GM18526 (cell line): Measurements from ENCODE around the gene IGSF3.

Experiments
- POLR2A ChIP-seq: IDR thresholded peaks from 3 replicates; pipeline ENCODE4 v1.6.1; 2011; ENCODE audit not compliant: insufficient read length; ENCODE audit errors: extremely low read depth

Gene IGSF3

DNA sequence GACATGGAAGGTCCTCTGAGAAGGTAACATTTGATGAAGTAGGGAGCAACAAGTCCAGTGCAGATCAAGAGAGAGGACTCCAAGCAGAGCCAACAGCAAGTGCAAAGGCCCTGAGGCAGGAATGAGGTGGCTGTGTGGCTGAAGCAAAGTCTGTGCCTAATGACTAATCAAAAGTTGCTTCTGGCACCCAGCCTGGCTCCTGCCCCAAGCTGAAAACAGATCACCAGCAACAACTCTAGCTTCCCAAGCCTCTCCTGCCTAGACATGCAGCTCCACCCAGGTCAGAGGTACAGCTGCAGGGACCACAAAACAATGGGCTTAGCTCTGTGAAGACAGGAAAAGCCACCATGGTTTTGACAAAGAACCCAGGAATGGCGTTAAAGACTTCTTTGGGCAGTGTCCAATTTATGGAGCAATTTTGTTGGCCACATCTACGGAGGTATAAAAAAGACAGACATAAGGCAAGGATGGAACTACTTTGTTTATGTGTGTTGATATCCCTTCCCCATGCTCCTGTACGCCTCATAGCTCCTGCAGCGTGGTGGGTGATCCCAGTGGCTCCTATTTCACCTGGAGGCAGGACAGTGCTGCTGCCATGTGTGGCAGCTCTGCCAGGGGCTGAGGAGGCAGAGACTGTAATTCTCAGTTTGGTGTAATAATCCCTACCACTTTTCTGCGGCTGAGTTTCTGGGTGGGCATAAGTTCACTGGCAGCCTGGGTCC, 26.4 kb upstream of the IGSF3 start:
- TF ChIP-seq POLR2A = no peak

DNA sequence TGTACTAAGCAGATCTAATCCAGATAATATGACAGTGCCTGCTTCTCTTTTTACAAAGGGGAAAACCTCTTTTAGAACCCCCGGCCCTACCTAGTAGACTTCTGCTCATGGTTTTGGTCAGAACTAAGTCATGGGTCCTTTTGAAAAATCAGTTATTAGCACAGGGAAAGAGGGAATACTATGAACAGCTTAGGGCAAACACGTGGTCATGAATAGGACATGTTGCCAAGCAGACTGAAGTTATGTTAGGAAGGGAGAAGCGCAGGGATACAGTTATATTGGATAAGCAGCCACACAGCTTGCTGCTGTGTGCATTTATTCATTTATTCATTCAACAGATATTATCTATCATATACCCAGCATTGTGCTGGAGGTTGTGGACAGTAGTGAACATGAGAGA, 25.3 kb upstream of the IGSF3 start:
- TF ChIP-seq POLR2A = no peak

DNA sequence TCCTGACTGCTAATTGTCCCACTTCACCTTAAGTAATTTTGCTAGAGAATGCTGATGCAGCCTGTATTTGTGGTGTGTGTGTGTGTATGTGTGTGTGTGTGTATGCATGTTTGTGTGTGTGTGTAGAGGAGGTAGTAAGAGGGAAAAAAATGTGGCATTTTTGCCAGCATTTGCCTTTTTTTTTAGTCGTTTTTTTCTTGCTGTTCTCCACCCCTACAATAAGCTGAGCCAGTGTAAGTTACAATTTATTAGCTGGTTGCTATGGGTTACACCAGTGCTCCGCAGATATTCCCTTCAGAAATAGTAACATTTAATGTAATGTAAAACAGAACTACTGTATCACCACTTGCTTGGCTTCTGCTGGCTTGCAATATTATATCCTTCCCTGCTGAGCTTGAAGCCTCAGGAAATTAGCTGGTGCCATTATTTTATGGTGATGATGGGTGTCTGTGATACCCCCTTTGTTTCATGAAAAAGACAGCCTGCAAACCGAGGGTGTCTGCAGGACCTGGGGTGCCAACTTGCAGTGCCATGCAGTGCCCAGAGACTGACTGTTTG, 23.4 kb upstream of the IGSF3 start:
- no peak for TF ChIP-seq POLR2A

DNA sequence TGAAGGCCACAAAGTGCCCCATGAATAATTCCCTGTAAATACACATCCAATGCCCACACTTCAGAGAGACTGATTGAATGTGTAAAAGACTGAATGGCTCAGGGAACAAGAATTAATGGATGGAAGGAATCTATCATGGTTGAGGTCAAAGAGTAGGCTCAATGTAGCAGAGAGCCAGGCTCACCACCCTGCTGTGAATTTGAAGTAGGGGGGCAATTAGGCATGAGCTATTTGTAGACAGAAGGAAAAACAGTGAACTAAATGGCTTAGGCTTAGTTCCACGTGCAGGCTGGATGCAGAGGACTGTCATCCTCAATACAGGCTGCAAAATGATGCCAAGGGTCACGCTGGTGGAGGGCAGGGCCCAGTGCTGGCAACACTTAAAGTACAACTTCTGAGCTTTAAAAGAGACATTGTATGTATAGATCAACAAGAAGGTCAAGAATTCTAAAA, 22.9 kb upstream of the IGSF3 start:
- no peak for TF ChIP-seq POLR2A

DNA sequence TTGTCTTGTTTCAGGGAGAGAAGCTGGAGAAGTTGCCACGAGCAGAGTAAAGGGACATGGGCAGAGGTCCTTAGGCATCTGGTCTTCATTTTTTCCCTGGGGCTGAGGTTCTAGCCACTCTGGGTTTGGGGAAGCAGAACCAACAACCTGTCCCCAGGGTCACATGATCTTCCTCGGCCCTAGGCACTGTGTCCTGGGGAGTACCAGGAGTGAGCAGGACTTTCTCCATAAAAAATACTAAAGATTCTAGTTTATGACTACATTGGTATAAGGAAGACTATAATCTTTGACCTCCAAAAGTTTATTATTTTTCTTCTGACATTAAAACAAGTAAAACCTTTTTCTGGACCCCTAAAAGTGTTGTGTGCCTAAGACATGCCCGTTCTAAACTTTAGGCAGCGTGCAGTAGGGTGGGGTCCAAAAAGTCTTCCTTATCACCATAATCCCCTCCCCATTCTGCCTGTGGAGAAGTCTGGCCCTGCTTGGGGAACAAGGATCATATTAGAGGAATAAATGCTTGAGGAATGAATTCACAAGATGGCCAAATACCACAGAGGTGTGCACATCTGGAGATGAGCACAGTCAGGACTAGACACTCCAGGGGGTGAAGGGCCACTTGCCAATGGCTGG, 19.3 kb upstream of the IGSF3 start:
- no peak for TF ChIP-seq POLR2A

DNA sequence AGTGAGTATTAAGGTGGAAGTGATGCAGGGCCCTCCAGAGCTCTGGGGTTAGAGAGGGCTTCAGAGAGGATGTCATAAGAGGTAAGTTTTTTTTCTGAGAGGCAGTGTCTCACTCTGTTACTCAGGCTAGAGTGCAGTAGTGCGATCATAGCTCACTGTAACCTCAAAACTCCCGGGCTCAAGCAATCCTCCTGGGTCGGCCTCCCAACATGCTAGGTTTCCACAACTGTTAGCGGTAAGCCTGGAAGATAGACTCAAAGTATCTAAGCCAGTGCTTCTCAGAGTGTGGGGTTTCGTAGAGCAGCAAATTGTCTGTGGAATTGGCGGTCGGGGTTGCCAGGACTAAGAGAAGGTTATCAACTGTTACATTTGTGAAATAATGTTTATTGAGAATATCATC, 18.6 kb upstream of the IGSF3 start:
- TF ChIP-seq POLR2A = no peak

DNA sequence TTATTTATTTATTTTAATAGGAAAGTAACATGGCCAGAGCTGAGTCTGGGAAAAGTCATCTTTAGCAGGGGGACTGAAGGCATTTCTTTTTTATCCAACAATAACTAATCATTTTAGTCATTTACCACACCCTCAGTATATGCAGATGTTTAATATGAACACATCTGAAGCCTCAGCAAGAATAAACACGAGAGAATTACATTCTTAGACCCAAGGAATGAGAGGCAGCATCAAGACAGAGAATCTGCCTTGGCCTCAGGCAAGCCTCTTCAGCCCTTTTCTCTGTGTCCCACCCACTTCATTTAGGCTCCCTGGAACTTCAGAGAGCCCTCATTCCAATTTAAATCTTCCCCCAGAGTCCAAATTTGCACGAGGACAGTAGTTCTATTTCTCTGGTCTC, 17.0 kb upstream of the IGSF3 start:
- TF ChIP-seq POLR2A = no peak

DNA sequence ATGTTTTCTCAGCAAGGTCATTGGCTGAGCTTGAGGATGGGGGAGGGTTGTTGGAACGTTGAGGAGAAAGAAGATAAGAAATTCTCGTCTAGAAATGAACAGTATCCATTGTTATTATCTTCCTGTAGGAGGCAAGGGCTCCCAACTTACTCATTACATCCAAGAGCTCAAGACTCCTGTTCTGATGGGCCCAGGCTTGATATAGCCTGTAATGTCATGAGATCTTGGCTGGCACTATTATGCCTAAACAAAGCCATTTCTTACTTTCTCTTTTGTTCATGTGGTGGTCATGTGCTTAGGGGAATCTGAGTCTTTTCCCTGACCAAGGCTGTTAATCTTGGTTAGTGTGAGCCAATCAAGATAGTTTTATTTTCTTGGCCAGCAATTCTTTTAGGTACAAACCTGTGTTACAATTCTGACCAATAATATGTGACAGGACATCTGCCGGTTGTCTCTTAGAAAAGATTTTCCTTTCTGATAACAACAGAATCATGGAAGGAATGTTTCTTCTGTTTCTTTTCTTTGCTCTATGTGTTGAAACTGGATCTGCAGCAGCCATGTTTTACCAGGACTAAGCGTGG, 15.2 kb upstream of the IGSF3 start:
- TF ChIP-seq POLR2A = no peak

DNA sequence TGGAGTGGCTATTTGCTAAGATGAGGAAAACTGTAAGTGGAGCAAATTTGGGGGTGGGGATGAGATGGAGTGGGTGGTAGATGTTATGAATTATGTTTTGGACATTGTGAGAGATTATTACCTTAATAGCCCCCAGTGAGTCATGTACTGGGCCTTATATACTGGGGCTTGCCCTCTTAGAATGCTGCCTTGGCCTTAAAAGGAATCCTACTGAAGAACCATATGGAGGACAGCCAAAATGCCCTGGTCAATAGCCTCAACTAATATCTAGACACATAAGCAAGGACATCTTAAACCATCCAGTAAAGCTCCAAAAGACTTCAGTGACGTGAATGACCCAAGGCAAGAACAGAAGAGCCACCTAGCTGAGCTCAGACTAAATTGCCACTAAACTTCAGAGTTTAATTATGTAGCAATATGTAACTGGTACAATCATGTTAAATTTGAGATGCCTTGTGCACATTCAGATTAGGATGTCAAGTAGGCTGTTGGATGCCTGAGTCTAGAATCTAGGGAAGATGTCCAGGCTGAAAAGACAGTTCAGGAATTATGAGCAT, 13.9 kb upstream of the IGSF3 start:
- no peak for TF ChIP-seq POLR2A

DNA sequence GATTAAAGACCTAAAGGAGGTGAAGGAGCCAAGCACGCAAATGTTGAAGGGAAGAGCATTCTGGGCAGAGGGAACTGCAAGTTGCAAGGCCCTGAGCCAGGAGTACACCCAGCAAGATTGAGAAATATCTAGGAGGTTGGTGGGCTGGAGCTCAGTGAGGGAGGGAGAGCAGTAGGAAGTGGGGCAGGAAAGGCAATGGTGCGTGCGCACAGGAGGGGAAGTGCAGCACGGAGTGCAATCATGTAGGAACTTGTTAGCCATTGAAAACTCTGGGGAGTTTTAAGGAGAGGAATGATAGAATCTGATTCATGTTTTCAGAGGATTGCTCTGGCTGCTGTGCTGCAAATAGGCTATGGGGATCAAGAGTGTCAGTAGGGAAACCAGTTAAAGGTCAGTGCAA, 13.2 kb upstream of the IGSF3 start:
- no peak for TF ChIP-seq POLR2A

DNA sequence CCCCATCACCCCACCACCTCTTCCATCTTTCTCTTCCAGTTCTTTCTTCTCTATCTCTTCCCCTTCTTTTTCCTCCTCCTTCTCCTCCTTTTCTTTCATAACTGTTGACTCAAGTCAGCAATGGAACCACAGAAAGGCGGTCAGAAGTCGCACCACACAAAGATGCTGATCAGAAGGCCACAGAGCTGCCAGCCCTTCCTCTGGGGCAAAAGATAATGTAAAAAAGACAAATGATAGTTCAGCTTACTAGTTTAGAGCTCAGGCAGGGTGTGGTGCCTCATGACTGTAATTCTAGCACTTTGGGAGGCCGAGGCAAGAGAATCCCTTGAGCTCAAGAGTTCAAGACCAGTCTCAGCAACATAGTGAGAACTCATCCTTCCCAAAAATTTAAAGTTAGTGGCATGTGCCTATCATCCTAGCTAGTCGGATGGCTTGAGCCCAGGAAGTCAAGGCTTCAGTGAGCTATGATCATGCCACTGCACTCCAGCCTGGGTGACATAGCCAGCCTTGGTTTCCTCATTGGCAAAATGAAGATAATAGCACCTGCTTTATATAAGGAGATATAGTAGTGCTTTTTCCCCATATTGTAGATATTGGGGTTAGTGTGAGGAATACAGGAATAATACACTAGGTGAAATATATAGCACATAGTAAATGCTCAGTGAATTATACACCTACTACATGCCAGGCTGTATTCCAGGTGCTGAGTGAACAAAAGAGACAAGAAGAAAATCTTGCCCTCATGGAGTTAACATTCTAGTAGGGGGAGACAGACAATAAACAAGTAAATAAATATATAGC, 12.5 kb upstream of the IGSF3 start:
- TF ChIP-seq POLR2A = no peak

DNA sequence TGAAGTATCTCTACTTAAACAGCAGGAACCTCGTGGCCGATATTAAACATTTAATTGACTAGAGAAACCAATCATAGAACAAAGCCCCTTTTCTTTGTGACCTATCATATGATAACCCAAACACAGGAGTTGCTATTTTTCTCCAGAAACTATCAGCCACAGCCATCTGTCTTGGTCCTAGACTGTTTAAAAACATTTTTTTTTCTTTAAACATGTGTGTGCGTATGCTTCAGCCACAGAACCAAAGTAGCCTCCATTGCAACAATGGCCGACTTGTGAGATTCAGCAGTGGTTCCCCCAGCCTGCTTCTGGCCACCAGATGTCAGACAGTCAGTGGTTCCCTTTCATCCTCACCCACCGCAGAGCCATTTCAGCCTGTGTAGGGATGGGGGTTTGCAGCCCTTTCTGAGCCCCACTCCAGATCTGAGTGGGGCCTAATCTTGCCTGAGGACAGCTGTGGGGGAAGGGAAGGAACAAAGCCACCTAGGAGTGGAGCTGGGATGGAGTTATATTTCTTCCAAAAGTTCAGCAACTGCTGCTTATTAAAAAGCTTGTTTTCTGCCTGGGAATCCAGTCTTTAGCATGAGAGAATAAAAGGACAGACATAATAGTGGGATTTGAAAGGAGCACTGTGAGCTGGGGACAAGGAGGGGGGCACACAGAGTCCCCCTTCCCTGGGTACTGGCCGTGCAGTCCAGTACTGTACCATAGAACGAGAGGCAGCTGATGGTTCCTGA, 11.7 kb upstream of the IGSF3 start:
- TF ChIP-seq POLR2A = no peak

DNA sequence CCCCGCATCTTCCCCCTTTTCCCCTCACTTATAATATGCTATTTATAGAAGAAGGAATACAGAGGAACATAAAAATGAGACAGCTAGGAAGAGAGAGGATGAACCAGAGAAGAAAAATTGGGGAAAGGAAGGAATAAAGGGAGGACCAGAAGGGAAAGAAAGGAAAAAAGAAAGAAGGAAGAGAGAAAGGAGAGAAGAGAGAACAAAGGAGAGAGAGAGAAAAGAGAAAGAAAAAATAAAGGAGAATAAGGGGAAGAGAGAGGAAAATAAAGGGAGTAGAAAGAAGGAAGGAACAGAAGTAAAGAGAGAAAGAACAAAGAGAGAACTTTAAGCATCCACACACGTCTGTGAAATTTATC, 11.2 kb upstream of the IGSF3 start:
- no peak for TF ChIP-seq POLR2A

DNA sequence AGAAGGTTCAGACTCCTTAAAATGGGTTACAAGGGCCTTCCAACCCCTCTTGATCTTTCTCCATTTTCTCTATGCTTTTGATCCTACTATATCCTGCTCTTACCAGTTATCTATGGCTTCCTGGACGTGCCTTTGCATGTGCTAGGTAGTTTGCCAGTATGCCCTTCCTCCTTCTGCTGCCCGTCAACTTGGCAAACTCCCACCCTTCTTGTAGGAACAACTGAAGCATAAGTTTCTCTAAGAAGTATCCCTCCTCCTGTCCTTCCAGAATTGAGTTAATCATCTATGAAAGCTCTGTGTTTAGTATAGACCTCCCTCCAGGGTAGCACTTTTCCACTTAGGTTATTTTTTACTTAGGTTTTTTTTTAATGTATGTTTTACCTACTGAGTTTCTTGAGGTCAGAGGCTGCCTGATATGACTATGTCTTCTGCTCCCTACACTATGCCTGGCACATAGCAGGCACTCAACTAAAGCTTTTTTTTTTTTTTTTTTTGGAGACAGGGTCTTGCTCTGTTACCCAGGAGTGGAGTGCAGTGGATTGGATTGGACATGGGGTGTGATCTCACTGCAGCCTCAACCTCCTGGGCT, 10.0 kb upstream of the IGSF3 start:
- no peak for TF ChIP-seq POLR2A
